GM21515 (cell line): ENCODE results near the gene LBR.

Experiments used
- ATAC-seq: cut with Tn5 transposase; IDR thresholded peaks from one replicate; pipeline ENCODE4 v1.9.1; 2021; ENCODE audit not compliant: unreplicated experiment

LBR gene

GRCh38 chr1:225446981-225447615 is 19.3 kb upstream of the LBR start:
- ATAC-seq, result no peak

- no peak for ATAC-seq
Observed at GRCh38 chr1:225446595-225446960, 18.7 kb upstream of the LBR start.

- no peak for ATAC-seq
Observed at GRCh38 chr1:225445639-225446594, 18.1 kb upstream of the LBR start.

- no peak for ATAC-seq
Observed at GRCh38 chr1:225442123-225442505, 14.3 kb upstream of the LBR start.

- ATAC-seq, result no peak
Observed at GRCh38 chr1:225441314-225442122, 13.7 kb upstream of the LBR start.

- no peak for ATAC-seq
Observed at GRCh38 chr1:225440380-225441221, 12.8 kb upstream of the LBR start.

- no peak for ATAC-seq
Observed at GRCh38 chr1:225437710-225438437, 10.0 kb upstream of the LBR start.

- peak; percentile 57 for ATAC-seq
Observed at GRCh38 chr1:225435957-225436392, 8.1 kb upstream of the LBR start.

GRCh38 chr1:225435487-225435886 is 7.6 kb upstream of the LBR start:
- ATAC-seq, result peak; percentile 22

GRCh38 chr1:225435076-225435475 is 7.2 kb upstream of the LBR start:
- ATAC-seq, result no peak

GRCh38 chr1:225434046-225434445 is 6.2 kb upstream of the LBR start:
- ATAC-seq, result no peak

- ATAC-seq, result no peak
Observed at GRCh38 chr1:225431081-225431863, 3.4 kb upstream of the LBR start.

GRCh38 chr1:225430301-225430700 is 2.5 kb upstream of the LBR start:
- ATAC-seq, result no peak

- ATAC-seq, result no peak
Observed at GRCh38 chr1:225428881-225429455, 1.1 kb upstream of the LBR start.

GRCh38 chr1:225428068-225428880 is 436 bp upstream of the LBR start:
- peak; percentile 85 for ATAC-seq

- no peak for ATAC-seq
Observed at GRCh38 chr1:225426395-225427234, 1.2 kb downstream of the LBR start.

GRCh38 chr1:225425201-225425786 is 2.5 kb downstream of the LBR start:
- no peak for ATAC-seq
